GM19463 (cell line): ENCODE measurements around the gene TNFRSF18.

Source experiments
- ATAC-seq: cut with Tn5 transposase; IDR thresholded peaks from one replicate; pipeline ENCODE4 v1.9.1; 2021; ENCODE audit warnings: mild to moderate bottlenecking, moderate library complexity; ENCODE audit not compliant: unreplicated experiment

Gene TNFRSF18

GRCh38 chr1:1167841-1168450 lies 38.4 kb downstream of the TNFRSF18 start:
- ATAC-seq: no peak

DNA sequence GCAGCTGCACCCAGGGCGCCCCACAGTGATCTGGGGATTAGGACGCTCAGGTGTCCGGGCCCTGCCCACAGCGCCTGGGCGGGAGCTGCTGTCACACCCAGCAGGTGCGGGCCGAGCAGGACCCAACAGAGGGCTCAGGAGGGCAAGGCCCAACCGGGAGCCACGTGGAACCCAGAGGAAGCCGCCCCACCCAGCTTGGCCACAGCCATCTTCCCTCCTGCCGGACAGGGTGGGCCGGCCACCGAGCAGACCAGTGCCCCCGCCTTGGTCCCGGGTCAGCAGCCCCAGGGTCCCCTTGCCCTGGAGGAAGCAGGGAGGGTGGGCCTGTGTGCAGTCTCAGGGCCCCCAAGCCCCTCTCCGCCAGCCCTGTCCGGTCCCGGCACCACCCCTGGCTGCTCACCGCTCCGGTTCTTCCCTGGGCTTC lies 39.0 kb downstream of the TNFRSF18 start:
- ATAC-seq: no peak

DNA sequence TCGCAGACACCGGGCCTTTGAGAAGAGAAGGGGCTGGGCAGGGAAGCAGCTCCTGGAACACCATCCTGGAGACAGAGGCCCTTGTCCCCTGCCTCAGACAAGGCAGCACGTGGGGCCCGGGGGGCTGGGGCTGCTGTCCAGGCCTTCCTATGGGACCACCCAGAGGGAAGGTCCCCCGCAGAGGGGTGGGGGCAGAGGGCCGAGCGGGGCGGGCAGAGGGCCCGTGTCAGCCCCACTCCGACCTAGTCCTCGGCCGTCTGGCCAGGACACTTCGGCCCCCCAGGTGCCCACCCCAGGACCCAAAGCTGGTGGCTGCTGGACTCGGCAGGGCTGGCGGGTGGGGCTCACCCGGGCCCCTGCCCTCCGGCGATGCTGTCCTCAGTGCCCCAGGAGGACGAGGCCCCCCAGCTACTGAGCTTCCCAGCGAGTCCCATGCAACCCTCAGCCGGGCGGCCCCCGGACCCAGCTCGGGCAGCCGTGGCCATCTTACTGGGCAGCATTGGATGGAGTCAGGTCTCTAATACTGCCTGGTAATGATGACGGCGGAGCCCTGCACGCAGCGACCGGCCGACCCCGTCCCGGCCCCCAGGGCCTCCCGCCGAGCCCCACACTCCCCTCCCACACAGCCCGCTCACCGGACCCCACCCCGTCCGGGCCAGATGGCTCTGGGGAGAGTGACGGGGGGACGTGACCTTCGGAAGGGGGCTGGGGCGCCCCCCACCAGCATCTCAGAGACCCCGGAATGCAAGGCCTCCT lies 39.6 kb downstream of the TNFRSF18 start:
- ATAC-seq: no peak

DNA sequence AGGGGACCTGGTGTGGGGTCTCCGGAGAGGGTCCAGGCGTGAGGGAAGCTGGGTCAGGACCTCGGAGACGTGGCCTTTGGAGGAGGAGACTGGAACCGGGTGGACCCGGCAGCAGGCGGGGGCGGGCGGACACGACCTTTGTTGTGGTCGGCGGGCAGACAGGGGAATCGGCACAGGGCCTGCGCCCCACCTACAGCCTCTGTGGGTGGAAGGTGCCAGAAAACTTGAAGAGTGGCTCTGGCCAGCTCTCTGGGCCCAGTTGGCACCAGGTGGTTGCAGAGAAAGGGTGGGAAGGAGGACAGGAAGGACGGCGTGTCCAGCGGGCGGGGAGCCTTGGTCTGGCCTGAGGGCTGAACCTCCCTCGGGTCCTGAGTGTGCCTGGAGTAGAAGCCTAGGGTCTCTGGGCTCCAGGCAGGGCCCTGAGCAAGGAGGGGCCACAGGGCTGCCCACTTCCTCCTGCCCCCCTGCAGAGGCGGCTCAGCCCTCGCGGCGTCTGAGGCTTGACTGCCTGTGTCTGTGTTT lies 40.4 kb downstream of the TNFRSF18 start:
- ATAC-seq: no peak

- no peak for ATAC-seq
Measured at GRCh38 chr1:1165485-1165884, 40.9 kb downstream of the TNFRSF18 start.

GRCh38 chr1:1164701-1165451 lies 41.5 kb downstream of the TNFRSF18 start:
- no peak for ATAC-seq

- no peak for ATAC-seq
Measured at GRCh38 chr1:1164361-1164700, 42.1 kb downstream of the TNFRSF18 start.

- no peak for ATAC-seq
Measured at GRCh38 chr1:1163538-1164070, 42.8 kb downstream of the TNFRSF18 start.

GRCh38 chr1:1162597-1163537 lies 43.5 kb downstream of the TNFRSF18 start:
- no peak for ATAC-seq

DNA sequence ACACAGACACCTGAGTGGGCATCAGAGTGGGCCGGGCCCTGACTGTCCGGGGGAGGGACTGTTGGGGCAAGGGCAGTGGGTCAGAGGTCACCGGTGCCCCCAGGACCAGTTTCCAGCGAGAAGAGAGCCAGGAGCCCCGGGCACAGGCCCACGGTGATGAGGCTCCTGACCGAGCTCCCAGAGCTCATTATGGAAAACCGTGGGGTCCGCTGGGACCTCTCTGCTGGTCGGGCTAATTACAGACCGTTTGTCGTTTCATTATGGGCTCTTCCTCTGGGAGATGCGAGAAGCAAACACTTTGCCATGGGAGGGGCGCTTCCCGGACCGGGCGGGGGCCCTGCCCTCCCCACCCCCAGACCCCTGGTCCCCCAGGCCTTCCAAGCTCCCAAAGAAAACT lies 44.7 kb downstream of the TNFRSF18 start:
- no peak for ATAC-seq

- no peak for ATAC-seq
Measured at GRCh38 chr1:1161078-1161682, 45.2 kb downstream of the TNFRSF18 start.

DNA sequence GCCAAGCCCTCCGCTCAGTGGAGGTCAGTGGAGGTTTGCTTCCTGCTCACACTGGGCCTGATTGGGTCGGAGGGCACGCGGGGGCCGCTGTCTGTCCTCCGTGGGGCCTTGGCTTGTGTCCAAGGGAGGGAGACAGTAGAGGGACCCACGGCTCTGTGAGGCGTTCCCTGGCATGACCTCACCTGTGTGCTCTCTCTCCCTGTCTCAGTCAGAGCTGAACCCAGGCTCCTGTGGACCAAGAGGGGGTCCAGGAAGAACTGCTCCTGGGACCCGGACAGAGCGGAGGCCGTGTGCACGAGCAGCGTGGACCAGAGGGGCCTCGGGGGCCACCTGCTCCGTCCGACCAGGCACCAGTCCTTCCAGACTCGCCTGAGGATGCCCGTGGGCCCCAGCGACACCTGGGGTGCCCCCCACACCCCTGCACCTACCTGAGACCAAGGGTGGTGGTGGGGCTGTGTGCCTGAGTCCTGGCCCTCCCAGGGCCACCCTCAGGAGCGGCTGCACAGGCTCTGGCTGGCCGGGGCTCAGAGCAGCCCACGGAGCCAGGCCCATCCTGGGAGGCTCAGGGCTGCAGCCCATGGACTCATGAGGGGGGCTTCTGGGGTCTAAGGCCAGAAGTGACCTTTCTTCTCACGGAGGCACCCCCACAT lies 46.0 kb downstream of the TNFRSF18 start:
- no peak for ATAC-seq

DNA sequence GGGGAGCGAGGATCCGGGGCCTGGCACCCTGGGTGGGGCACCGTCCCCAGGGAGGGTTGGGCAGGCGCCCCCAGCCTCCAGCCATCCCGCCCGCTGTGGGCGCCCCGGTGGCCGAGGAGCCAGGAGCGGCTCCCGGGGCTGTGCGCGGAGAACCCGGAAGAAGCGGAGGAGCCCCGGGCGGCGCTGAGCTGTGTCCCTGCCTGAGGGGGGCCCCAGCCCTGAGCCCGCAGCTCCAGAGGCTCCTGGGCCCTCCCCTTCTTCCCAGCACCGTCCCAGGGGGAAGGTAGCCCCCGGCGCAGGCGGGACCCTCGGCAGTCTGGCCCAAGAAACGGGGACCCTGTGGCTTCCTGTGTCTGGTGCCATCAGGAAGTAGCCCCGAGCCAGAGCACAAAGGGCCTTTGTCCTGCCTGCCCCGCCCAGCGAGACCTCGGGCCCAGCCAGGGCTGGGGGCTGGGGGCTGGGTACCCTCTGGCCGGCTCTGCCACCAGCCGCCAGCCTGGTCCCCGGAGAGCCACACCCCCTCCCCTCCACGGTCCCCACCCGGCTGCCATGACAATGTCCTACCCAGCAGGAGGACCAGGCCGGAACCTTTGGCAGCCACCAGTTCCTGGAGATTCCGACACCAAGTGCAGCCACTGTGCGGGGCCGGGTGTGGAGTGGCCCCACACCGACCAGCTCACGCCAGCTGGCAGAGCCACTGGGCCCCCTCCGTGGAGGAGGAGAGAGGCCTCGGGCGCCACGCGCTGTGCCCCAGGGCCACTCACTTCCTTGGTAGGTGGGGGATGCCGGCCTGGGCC lies 48.3 kb downstream of the TNFRSF18 start:
- ATAC-seq: peak; percentile 39

GRCh38 chr1:1157426-1157913 lies 48.9 kb downstream of the TNFRSF18 start:
- peak; percentile 42 for ATAC-seq

- ATAC-seq: no peak
Measured at GRCh38 chr1:1157033-1157365, 49.4 kb downstream of the TNFRSF18 start.

- ATAC-seq: no peak
Measured at GRCh38 chr1:1156140-1157032, 50.0 kb downstream of the TNFRSF18 start.

DNA sequence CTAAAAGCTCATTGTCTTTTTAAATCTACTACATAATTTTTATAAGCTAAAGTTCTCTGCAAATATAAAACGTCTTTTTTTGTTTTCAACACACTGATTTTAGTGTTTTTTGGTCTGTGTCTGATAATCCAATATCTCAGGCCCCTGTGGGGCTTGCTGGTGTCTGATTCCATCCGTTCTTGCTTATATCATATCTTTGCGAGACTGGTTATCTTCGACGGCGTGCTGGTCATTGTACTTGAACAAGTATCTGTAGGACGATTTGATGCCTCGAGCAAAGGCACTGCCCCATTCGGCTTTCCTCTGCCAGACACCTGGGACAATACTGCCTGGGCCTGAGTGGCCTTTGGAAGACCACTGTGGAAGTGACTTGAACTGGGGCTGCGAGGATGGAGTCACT lies 51.1 kb downstream of the TNFRSF18 start:
- no peak for ATAC-seq

DNA sequence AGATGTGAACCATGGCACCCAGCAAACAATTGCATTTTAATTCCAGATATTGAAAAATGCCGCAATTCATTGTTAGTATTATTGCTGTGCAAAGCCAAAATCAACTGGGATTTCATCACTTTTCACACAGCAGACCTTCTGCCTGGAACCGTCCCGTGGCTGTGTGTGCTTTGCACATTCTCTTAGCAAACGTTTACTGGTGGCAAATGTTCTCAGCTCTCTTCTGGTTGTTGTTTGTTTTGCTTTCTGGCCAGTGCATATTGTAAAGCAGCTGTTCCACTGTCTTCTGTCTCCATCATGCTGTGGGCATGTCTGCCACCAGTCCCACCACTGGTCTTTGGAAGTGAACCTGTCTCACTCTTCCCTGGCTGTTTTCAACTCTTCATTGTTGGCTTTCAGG lies 52.5 kb downstream of the TNFRSF18 start:
- no peak for ATAC-seq
